ENCODE results near the gene CD79B.
"Not testable (repeated sequence)": the region's sequence is repeated elsewhere in the genome, so short reads cannot be mapped to it uniquely, and the experiment has no call there.

The CD79B gene

GRCh38 chr17:63930951-63931575 is 1.1 kb downstream of the CD79B start:
- DNase-seq (ENCODE audit: low read depth), result peak; percentile 31

GRCh38 chr17:63929860-63930766 is 2.0 kb downstream of the CD79B start:
- DNase-seq (ENCODE audit: low read depth), result peak; percentile 20

DNA sequence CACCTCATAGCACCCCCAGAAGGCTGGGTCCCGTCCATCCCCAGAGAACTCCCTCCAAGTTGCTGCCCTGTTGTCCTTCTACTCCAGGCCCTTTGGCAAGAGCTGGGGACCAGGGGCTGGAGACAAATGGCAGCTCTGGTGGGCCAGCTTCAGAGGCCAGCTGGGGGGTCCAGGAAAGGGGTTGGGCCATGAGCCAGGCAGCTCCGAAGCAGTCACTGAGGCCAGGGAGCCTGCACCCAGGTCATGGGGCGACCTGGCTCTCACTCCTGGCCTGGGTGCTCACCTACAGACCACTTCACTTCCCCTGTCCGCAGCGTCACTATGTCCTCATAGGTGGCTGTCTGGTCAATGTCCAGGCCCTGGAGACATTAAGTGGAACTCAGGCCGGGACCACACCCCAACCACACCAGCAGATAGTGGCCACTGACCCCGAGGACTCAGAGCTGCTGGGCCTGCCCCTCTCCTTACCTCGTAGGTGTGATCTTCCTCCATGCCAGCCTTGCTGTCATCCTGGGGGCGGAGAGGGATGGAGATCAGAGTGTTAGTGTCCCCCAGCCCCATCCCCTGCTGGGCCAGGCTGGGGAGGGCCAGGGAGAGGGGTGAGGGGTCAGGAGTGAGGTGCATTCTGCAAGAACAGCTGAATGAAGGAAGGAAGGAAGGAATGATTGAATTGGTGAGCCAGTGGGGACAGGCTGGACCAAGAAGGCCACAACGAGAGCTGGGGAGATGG is 3.0 kb downstream of the CD79B start:
- no peak for DNase-seq (ENCODE audit: low read depth)

DNA sequence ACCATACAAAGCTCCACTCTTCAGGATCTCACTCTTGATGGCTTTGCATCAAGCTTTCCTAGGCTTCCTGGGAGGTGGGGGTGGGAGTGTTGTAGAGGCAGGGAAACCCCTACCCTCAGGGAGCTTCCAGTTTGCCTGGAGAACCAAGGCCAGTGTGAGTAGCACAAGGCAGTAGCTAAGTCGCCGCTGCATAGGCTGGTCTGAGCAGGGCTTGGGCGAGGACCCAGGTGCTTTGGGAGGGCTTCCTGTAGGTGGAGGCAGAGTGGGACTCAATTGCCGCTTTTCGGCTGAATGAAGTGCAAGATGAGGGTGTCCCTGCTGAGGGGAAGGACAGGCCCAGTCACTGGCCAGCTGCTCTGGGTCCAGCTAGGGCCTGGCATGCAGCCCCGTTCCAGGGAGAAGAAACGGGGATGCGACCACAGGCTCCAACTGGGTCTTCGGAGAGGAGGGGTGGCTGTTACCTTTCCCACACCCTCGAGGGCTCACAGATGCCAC is 3.9 kb downstream of the CD79B start:
- DNase-seq (ENCODE audit: low read depth), result no peak

- no peak for DNase-seq (ENCODE audit: low read depth)
Measured at GRCh38 chr17:63927464-63928171, 4.5 kb downstream of the CD79B start.

GRCh38 chr17:63926164-63926563 is 6.0 kb downstream of the CD79B start:
- no peak for DNase-seq (ENCODE audit: low read depth)

- DNase-seq (ENCODE audit: low read depth), result no peak
Measured at GRCh38 chr17:63925615-63926014, 6.5 kb downstream of the CD79B start.

DNA sequence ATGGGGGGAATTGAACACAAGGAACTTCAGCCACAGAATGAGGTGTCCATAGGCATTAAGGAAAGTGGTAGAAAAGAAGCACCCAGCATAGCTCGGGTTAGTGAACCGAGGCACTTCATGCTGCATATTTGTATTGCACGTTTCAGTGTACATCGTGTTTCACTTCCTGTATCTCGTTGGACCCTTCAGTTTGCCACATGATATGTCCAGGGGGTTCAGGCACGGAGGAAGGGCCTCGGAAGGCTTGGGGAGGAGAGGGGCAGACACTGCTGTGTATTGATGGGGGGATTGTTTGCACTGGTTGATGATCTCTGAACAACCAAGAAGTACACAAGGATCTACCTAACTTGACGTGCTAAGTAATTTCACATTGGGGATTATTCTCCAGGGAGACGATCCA is 9.7 kb downstream of the CD79B start:
- not testable (repeated sequence) for DNase-seq (ENCODE audit: low read depth)

DNA sequence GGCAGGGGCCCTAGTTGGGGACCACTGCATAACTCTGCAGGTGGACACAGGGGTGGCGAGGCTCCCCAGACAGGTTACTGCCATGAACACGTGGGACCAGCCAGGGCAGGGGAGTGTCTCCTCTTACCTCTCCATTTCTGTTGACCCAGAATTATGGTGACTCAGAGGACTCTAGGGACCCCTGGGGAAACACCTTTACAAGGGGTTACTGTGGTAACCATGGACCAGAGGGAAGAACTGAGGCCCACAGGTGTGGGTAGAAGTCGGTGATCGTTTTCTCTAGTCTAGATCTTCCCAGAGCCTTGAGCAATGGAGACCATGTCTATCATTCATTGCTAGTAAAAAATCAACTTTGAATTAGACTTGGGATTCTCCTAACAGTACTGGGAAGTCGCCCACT is 11.4 kb downstream of the CD79B start:
- not testable (repeated sequence) for DNase-seq (ENCODE audit: low read depth)

GRCh38 chr17:63920050-63920449 is 12.1 kb downstream of the CD79B start:
- not testable (repeated sequence) for DNase-seq (ENCODE audit: low read depth)

DNA sequence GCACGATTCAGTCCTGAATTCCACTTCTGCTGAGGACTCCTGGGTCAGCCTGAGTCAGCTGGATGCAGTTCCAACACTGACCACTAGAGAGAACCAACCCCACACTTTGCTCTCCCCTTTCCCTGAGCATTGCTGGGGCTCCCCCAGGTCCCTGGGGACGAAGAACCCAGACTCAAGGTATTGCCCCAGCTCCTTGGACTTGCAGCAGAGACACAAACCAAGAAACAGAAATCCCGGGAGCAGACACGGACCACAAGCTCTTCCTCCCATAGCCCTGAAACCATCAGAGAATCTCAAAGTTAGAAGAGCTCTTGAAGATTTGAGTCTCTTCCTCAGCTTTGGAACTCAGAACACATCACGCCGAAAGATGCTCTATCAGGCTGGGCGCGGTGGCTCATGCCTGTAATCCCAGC is 12.8 kb downstream of the CD79B start:
- peak; percentile 66 for DNase-seq (ENCODE audit: low read depth)

DNA sequence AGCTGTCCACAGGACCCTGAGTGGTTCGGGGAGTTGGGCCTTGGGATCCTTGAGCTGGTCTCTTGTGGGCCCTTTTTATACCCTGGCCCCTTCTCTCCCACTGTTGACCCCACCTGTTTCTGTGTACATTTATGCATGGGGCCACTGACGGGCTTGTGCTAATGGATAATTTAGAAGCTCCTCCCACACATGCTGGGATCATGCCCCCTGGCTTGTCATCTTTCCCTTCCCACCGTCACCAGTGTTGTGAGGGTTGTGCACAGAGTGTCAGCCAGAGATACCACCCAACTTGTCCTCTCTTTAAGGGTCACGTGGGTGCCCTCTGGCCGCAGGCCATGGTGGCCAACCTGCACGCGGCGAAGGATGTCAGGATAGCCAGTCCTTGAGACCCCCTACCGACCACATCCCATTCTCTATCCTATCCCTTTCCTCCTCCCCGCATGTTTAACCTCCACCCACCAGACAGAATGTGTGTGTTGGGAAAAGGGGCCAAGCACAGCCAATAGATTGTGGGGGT is 13.3 kb downstream of the CD79B start, which contains the start of gene GH1:
TSS of gene GH1 (minus strand) at position 51 of the 517 bp plus-strand sequence. CDS start 63 bp downstream, outside the sequence.
- not testable (repeated sequence) for DNase-seq (ENCODE audit: low read depth)

DNA sequence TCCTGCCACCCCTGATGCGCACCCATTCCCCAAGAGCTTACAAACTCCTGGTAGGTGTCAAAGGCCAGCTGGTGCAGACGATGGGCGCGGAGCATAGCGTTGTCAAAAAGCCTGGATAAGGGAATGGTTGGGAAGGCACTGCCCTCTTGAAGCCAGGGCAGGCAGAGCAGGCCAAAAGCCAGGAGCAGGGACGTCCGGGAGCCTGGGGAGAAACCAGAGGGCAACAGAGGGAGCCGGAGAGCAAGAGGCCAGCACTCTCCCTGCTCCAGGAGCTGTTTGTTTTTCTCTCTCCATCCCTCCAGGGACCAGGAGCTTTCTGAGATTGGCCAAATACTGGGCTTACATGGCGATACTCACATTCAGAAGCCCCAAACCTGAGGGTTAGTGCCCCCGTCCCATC is 13.8 kb downstream of the CD79B start:
- DNase-seq (ENCODE audit: low read depth), result no peak

- no peak for DNase-seq (ENCODE audit: low read depth)
Measured at GRCh38 chr17:63917646-63918045, 14.5 kb downstream of the CD79B start.

DNA sequence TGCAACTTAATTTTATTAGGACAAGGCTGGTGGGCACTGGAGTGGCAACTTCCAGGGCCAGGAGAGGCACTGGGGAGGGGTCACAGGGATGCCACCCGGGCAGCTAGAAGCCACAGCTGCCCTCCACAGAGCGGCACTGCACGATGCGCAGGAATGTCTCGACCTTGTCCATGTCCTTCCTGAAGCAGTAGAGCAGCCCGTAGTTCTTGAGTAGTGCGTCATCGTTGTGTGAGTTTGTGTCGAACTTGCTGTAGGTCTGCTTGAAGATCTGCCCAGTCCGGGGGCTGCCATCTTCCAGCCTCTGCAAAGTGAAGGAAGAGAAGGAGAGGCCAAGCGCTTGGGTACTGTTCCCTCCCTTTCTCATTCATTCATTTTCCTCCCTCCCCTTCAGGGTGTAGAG is 14.9 kb downstream of the CD79B start:
- not testable (repeated sequence) for DNase-seq (ENCODE audit: low read depth)

DNA sequence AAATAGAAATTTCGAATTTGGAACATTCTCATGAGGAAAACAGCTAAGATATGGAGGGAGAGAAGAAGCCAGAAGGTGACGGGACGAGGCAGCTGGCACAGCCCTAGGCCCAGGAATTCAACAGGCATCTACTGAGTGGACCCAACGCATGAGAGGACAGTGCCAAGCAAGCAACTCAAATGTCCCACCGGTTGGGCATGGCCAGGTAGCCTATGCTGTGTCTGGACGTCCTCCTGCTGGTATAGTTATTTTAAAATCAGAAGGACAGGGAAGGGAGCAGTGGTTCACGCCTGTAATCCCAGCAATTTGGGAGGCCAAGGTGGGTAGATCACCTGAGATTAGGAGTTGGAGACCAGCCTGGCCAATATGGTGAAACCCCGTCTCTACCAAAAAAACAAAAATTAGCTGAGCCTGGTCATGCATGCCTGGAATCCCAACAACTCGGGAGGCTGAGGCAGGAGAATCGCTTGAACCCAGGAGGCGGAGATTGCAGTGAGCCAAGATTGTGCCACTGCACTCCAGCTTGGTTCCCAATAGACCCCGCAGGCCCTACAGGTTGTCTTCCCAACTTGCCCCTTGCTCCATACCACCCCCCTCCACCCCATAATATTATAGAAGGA is 15.5 kb downstream of the CD79B start:
- no peak for DNase-seq (ENCODE audit: low read depth)

DNA sequence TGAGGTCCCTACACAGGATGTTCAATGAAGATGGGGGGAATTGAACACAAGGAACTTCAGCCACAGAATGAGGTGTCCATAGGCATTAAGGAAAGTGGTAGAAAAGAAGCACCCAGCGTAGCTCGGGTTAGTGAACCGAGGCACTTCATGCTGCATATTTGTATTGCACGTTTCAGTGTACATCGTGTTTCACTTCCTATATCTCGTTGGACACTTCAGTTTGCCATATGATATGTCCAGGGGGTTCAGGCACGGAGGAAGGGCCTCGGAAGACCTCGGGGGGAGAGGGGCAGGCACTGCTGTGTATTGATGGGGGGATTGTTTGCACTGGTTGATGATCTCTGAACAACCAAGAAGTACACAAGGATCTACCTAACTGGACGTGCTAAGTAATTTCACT is 16.4 kb downstream of the CD79B start:
- not testable (repeated sequence) for DNase-seq (ENCODE audit: low read depth)

- no peak for DNase-seq (ENCODE audit: low read depth)
Measured at GRCh38 chr17:63914471-63914870, 17.7 kb downstream of the CD79B start.

DNA sequence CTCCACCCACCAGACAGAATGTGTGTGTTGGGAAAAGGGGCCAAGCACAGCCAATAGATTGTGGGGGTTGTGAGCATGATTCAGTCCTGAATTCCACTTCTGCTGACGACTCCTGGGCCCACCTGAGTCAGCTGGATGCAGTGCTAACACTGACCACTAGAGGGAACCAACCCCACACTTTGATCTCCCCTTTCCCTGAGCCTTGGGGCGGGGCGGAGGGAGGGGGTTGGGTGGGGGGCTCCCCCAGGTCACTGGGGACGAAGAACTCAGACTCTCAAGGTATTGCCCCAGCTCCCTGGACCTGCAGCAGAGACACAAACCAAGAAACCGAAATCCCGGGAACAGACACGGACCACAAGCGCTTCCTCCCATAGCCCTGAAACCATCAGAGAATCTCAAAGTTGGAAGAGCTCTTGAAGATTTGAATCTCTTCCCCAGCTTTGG is 20.5 kb downstream of the CD79B start:
- peak; percentile 46 for DNase-seq (ENCODE audit: low read depth)

- DNase-seq (ENCODE audit: low read depth), result no peak
Measured at GRCh38 chr17:63911041-63911635, 21.0 kb downstream of the CD79B start, which contains the start of gene CSHL1. Gene CSHL1, minus strand, starts transcription at chr17:63911258. Its CDS starts 62 bp downstream, at chr17:63911196.
